IPS DF 4.7 (cell line): ENCODE results near the gene COBLL1.

Experiments
- DNase-seq: peaks from one replicate; pipeline ENCODE4 v3.0.0-alpha.2; 2013; ENCODE audit warnings: low spot score; ENCODE audit errors: extremely low read depth

The COBLL1 gene

DNA sequence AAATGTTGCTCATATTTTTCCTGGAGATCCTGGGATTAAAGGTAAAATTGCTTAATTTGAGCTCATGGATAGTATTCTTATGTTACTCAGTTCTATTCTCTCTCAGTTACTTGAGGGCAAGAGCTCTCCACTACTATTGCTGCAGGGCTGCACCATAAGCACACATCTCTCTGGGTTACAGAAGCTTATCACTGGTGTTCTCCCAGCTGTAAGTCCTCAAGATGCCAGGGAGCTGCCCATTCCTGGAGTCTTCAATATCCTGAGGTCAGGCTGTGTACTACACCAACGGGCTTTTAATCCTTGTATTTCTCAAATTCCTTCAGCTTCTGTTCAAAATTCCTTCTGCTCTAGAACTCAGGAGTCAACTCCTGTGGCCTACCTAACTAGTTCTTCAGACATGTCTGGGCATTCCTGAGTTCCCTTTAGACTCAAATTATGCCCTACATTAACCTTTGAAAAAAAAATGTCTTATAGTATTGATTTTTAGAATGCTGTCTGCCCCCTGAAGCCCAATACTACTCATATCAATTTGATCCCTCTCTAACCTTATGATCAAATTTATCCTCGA is 17.7 kb upstream of the COBLL1 start:
- no peak for DNase-seq

DNA sequence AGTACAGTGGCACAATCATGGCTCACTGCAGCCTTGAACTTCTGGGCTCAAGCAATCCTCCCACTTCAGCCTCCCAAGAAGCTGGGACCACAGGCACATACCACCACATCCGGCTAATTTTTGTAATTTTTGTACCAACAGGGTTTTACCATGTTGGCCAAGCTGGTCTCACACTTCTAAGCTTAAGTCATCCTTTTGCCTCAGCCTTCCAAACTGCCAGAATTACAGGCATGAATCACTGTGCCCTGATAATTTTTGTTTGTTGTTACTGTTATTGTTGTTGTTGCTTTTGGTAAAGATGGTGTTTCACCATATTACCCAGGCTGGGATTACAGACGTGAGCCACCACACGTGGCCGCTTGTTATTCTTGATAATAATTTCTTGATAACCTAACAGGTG is 10.5 kb upstream of the COBLL1 start:
- DNase-seq: no peak

DNA sequence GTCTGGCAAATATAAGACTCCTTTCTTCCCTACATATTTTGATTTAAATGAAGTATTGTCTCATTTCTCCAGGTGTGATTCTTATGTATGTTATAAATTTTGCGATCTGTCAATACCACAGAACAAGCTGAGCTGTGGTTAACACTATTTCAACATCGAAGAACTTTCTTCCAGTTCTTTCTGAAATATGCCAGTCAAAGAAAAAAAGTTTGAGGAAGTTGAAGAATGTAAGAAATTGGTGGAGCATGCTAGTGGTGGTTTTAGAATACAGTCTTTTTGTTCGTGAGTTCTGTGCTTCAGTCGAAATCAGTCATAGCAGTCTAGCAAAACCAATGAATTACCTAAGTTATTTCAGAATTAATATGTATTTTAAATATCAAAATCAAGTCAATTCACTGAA is 8.6 kb upstream of the COBLL1 start:
- DNase-seq: no peak

DNA sequence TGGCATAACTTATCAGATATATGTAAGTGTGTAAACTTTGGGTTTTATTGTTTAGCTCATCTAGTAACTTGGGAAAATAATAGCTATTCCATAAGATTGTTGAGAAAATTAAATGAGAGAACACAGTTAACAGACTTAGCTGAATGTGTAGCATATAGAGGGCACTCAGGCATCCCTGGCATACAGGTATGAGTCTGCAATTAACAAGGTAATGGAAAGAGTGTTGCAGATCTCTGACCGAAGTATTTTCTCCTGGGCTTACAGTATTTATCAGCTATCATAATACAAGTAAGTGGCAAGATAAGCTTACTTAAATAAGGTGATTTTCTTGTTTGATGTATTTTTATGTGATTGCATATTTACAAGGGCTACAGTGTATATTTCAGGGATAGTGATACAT is 7.9 kb upstream of the COBLL1 start:
- DNase-seq: no peak

DNA sequence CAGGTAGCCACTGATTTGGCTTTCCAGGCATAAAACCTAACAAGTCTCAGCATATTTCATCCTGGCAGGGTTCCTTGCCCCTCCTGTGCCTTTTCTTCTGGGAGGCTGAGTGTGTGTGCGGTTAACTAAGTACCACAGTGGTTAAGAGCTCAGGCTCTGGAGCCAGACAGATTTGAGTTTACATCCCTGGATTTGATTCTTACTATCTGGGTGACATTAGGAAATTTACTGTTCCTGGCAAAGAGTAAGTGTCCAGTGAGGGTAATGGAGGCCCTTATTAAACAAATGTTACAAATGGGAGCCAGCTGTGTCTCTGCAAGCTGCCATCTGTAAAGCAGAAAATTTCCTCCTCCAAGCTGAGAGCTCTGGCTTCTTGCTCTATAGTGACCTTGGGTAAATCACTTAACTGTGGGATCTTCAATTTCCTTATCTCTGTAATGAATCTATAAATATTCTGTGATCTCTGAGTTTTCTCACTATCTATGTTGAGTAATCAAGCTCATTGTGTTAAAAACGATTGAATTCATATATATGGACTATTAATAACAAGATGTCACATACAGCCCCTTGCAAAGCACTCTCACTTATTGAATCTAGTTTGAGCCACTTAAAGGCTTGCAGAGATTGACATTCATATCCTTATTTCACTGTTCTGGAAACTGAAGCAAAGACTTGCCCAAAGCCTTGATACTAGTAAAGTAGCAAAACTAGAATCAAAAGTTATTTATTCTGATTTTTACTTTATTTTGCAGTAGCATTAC is 6.5 kb upstream of the COBLL1 start:
- DNase-seq: no peak

DNA sequence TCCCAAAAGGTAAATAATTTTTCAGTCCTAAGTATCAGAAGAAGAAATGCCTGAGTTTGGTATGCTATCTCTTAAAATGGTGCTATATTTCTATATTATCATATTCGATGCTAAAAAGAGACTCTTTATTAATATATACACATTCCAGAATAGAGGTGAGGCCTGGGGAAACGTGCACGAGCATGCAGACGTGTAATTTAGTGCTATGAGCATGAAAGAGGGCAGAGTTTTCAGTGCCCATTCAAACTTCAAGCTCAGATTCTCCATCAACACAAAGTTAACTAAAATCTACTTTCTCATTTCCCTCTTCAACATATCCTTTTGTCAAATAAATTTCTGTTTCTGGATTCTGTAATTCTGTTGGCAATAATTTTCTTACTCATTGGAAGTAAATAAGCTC is 5.7 kb upstream of the COBLL1 start:
- DNase-seq: no peak

DNA sequence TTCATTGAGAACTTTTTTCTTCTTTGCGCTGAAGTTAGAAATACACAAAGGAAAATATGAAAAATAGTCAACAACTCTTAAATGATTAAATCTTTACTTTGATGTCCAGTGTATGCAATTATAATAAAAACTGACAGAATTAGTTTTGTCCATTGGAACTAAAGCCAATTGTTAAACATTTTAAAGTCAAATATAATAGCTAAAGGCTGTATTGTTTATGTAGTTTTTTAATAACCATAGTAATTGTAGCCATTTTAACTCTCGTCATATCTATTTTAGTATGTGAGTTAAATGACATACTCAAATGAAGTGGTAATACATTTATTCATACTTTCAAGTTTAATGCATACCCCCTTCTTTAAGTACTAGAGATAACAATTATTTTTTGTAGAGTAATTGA is 4.7 kb upstream of the COBLL1 start:
- DNase-seq: no peak

DNA sequence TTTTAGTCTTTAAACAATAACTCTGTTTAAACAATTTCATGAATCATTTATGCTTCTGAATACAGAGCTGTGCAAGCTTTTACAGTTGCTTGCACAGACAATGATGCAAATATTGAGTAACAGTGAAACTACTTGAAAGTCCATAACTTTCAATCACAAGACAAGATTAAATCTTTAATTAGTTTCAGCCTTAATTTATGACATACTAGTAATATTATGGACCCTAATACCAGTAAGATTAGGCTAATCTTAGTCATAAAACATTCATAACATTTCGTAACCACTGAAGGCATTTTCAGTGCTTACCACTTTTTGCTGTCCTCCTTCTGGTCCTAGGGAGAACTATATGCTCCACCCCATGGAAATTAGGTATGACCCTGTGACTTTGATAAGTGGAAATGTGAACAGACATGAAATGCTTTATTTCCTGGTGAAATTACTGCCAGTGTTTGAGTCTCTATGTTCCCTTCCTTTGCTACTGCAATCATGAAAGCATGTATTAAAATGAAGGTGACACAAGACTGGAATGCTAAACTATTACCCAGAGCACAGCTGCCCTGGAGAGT is 1.8 kb upstream of the COBLL1 start:
- DNase-seq: no peak

DNA sequence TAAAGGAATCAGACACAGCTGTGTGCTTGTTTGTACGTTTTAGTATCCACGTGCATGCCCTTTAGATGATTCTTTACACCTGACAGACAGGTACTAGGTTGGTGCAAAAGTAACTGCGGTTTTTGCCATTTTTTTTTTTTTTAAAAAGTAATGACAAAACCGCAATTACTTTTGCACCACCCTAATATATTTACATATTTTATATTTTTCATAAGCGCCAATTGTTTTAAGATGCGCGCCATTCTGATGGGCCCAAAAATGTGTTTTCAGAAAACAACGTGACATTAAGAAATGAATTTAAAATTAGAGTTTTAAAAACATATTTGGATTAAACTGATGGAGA is 972 bp upstream of the COBLL1 start:
- DNase-seq: no peak

DNA sequence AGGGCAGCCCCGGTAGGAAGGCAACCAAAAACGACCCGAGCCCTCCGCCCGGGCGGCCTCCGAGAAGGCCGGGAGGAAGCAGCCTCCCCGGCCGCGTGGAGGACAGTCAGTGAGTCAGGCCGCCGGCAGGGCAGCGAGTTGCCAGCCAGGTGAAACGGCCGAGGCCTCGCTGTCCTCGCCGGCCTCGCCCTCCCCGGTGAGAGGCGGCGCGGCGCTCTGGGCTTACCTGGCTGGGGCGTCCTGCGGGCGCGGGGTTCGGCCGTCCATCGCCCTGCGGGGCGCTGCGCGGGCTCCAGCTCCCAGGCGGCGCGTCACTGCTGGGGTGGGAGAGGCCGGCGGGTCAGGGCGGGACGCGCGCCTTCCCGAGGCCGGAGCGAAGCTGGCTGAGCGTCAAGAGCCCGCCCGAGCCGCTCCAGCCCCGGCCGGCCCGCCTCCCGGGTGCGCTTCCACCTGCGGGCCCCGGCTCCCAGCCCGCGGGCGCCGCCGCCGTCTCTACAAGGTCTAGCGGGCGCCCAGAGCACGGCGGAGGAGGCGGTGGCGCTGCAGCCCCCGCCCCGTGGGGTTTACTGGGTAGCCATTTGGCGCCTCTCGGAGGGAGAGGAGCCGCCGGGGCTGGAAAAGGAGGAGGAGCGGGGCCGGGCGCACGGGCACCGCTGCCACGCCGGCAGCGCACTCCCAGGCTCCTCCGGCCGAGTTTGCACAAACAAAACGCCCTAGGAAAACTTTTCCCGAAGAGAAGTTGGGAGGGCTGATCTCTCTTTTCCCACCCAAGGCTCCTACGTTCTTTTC is 499 bp downstream of the COBLL1 start:
- no peak for DNase-seq

DNA sequence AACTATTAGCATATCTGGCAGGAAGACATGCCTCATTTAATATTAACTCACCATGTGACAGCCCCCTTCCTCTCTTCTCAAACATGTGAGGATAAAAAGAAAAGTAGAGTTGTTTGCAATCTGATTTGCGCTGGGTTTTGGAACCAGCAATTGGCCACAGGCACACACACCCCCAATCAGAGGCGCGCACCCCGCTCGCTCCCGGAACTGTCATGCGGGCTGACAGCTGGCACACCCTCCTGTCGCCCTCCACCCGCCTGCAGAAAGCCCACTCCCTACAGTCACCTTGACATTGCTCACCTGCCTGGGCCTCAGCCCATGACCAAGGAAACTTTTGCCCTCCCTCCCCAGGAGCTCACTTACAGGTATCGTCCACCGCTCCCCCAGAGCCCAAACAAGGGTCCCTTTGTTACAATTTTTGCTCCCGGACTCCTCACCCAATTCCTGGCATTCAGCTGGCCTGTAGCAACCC is 1.1 kb downstream of the COBLL1 start:
- DNase-seq: no peak

DNA sequence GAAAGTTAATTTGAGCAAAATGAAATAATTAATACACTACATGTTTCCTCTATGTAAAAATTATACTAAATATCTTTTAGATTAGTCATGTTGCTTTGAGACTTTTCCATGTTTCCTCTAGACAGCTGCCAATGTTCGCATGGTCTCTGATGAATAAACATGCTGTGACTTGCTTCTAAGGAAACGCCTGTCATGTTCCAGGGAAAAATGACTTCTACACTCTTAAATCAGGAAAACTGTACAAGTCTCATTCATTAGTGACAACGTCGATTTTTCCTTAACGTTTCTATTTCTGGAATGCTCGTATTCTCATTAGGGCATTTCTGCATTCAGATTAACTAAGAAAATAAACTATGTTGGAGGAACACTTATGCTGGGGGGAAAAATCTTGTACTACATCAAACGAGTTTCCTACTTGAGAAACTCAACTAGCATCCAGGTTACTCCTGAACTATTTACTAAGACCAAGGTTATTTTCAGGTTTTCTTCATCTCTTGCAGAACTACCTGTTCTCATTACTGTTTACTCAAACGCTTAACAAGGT is 1.6 kb downstream of the COBLL1 start:
- DNase-seq: no peak

DNA sequence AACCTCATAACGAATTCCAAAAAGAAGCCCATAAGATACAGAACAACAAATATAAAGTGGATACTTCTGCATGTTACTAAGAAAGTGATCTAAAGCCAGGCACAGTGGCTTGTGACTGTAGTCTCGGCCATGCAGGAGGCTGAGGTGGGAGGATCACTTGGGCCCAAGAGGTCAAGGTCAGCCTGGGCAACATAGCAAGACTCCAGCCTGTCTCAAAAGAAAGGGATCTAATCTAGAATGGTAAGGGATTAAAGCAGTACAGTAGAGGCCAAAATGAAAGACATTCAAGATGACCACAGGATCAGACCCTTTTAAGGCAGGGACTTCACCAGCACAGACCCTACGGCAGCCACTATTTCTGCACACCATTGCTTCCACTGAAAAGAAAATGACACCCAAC is 3.8 kb downstream of the COBLL1 start:
- DNase-seq: no peak

DNA sequence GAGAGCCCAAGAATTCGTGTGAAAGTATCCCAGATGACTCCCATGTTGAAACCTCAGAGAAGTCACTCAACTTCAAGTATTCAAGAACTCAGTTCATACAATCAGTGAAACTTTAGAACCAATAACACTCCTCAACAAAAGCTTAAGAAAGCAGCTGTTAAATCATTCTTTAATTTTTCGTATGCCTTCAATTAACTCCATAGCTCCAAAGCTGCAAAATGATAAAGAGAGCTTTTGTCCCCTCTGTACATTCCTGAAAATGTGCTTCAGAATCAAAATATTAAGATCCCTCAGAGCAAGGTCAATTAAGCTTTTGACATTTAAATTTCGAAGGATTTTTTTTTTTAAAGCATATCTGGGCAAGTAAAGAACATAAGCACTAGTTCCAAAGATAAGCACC is 4.7 kb downstream of the COBLL1 start:
- DNase-seq: no peak

DNA sequence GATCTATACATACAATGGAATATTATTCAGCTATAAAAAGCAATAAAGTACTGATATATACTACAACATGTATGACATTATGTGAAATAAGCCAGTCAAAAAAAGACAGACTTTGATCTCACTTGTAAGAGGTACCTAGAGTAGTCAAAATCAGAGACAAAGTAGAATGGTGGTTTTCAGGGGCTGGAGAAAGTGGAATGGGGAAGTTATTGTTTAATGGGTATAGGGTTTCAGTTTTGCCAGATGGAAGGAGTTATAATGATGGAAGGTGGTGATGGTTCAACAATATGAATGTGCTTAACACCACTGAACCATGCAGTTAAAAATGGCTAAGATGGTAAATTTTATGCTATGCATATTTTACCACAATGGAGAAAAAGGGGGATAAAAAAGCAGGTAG is 6.3 kb downstream of the COBLL1 start:
- no peak for DNase-seq

DNA sequence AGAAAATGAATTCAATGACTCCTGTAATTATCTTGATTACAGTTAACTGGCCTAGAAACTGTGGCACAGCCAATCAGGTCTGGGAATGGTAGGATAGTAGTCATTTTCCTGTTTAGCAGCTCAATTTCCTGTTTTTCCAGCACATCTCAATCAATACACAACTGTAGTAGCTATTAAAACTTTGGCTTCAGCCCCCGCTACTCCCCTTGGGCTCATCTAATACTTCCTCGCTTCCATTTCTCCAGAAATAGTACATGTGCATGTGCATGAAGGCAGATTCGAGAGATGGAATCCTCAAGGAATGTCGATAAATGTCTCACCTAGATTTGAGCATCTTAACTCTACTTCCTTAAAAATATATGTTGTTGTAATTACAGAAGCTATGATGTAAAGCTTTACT is 9.7 kb downstream of the COBLL1 start:
- DNase-seq: no peak

DNA sequence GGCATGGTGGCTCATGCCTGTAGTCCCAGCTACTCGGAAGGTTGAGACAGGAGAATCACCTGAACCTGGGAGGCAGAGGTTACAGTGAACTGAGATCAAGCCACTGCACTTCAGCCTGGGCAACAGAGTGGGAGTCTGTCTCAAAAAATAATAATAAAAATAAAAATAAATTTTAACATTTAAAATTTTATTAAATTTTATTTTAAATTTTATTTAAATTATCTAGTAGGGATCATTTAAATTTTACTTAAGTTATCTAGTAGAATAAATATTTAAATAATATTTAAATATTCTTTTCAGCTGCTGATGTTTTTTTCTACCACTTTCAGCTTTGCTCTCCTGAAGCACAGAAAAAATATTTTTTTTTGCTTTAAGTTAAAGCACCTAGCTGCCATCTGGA is 10.4 kb downstream of the COBLL1 start:
- no peak for DNase-seq

DNA sequence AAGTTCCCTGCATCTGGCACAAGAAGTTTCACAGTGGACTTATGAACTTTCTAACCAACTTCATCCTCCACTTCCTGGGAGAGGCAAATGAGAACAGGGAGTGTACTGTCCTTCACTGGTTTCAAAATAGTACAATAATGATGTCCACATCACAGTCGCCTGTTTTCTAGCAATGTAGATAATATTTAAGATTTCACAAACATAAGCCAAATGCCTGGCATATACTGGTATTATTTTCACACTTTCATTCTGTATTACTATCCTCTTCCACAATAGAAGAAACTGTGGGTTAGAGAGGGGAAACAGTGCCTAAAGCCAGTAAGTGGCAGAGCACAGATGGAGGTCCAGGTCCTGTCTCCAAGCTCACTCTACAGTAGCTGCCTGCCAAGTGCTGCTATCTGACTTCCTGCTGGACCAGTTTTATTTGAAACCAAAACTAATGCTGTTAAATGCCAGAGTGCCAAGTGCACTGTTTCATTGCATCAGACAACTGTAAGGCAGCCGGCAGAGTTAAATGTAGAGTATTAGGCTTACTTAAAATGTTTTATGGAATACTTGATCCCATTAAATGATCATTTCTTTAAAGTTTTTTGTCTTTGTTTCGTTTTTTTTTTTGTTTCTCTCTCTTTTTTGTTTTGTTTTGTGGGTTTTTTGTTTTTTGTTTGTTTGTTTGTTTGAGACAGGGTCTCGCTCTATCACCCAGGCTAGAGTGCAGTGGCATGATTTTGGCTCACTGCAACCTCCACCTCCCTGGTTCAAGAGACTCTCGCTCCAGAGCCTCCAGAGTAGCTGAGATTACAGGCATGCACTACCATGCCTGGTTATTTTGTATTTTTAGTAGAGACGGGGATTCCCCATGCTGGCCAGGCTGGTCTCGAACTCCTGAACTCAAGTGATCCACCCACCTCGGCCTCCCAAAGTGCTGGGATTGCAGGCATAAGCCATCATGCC is 15.1 kb downstream of the COBLL1 start:
- no peak for DNase-seq

DNA sequence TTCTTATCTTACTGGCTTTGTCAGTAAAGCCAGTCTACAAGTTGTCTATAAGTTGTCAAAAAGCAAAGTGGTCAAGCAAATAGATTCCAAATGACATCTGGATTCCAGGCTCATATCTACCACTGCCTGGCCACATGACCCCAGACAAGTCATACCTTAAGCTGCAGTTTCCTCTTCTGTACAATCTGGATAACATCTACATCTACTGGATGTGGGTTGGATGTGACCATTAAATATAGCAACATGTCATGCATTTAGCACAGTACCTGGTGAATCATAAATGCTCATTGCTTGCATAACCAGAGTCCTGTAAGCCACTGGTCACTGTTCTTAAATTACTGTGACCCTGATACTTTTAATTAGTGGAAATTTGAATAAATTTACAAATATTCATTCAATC is 16.8 kb downstream of the COBLL1 start:
- DNase-seq: no peak

DNA sequence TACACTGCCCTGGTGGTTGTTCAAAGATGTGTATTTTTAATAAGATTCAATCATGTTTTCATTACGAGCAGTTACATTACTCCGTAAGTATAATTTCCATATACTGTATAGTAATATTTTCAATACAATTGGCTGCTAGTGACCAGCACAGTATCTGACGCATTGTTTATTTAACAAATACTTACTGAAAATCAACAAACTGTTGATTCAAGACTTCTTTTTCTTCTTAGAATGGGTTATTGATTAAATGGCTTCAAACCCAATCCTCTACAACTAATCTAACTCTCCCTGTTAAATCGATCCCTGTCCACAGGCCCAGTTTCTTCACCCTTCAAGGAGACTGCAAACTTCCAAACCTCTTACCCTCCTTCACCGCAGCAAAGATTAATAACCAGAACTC is 18.5 kb downstream of the COBLL1 start:
- DNase-seq: no peak

DNA sequence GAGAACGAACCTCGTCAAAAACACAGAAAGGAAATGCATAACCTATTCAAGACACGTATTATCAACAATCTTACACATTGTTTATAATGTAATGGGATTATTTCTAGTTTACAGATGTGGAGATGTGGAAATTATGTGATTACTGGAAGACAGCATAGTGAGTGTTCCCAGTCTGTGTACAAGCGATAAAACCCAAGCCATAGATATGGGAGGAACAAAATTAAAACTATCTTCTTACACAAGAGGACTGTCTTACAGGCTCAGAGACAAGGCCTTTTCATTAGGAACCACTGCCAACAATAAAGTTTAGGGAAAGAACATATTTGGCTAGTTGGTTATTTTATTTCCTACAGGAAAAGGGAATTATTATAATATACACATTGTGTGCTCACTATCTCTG is 20.3 kb downstream of the COBLL1 start:
- DNase-seq: no peak
